ENCODE results near the gene GATAD2A.
"Not testable (repeated sequence)": the region's sequence is repeated elsewhere in the genome, so short reads cannot be mapped to it uniquely, and the experiment has no call there.

The GATAD2A gene

DNA sequence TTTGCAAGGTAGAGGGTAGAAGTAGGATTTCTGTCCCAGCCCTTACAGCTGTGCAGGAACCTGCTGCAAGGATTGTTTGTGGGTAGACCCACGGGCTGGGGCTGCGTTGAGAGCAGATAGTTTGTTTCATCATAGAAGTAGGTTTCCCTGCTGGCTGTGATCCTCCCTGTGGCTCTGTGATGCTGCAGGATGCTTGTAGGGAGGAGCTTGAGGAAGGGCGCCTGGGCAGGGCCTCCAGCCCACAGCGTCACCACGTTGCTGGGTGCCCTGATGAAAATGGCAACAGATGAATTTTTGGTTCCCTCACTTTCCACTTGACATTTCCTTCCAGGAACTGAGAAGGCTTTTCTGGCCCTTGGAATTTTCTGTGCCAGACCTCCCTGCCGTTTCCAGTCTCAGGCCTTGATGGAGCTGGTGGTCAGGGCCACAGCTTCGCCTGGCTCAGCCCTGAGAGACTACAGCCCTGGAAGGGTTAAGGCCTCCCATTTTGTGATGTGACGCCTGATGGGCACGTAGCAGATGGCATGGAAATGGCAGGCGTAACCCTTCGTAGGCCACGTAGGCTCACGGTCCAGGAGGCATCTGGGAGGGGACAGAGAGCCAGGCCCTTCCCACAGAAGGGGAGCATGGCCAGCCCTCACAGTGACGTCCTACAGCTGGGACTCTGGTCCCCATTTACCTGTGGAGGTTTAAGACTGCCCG, 42.2 kb downstream of the GATAD2A start:
- DNase-seq = no peak

DNA sequence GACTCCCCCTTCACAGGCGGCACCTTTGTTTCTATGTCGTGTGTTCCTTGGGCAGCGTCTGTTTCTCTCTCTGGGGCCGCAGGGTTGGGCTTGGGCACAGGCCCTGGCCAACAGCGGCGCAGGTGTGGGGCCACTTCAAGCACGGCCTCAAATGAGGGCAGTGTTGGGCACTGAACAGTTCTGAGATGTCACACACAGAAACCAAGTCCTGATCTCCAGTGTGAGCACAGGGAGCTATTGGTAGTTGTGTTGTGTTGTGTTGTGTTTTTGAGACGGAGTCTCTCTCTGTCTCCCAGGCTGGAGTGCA, 42.7 kb downstream of the GATAD2A start:
- no peak for DNase-seq

DNA sequence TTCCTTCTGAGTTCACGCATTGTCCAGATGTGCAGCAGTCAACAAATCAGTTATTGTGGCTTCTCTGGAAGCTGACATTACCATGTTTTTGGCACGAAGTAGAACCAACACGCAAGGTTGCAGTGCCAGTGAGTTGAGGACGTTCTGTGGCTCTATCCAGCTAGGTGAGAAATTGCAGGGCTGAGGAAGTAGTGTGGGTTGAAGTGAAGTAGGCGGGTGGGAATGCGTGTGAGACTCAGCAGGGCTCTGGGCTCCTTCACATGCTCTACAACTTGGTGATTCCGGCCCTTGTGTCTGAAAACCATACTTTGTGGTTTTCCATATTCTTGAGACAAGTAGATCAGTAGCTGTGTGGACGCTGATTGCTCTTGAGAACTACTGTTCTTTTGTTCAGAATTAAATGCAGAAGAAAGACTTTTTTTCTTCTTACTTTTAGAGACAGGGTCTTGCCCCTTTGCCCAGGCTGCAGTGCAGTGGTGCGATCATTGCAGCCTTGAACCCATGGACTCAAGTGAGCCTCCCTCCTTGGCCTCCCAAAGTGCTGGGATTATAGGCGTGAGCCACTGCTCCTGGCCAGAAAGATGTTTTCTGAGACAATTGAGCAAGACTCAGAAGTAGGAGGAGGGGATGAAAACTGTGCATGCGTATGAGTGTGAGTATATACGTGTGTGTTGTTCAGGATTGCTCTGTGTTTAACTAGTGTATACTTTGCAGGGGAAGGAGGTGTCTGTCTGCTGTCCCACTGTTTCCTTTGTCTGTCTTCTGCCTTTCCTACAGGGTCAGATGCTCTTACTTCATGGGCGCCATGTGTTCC, 46.2 kb downstream of the GATAD2A start:
- DNase-seq = no peak

DNA sequence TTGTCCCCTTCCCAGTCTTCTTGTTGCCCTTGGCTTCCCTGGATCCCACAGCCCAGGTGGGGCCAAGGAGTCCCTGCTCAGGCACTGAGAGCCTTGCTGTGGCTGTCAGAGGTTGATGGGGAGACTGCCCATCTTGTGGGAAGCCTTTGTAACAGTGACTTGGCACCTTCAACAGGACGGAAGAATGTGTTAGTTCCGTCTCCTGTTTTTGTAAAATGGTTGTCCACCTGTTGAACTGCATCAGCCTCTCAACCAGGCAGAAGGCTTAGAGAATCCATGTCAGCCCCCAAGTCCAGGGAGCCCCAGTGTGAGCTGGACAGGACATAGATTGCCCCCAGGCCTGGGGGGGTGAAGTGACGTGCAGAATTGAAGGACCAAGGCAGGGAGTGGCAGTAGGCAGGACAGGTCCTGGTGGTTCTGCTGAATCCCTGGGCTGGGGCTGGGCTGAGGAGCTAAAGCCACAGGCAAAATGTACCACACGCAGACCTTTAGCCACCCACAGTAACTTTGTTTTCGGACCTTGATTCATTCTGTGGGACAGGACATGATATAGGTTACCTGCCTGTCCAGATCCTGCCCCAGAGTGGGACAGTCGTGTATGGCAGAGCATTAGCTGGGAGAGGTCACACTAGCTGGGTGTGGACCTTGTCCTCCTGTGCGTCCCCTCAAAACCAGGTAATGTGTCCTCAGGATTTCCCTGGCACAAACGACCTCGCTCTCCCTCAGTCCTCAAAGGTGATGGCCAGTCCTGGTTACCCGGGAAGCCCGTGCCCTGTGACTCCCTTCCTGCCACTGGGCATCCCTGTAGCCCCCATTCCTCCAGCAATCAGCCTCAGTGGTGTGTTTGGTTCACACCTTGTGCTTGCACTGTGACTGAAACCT, 47.0 kb downstream of the GATAD2A start:
- no peak for DNase-seq

DNA sequence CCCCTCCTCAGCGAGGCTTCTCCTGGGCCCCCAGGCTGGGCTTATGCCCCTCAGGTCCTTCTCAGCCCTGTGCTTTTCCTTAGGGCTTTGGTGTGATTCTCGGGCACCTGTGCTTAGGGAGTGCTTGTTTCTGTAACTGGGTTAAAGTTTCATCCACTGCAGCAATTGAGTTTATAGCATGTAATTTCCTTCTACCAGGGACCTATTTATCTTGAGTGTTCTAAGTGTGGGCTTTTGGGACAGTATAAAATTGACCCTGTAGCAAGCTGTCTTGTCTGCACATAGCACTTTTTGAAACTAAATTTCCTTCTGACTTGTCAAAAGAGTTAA, 47.6 kb downstream of the GATAD2A start:
- no peak for DNase-seq

DNA sequence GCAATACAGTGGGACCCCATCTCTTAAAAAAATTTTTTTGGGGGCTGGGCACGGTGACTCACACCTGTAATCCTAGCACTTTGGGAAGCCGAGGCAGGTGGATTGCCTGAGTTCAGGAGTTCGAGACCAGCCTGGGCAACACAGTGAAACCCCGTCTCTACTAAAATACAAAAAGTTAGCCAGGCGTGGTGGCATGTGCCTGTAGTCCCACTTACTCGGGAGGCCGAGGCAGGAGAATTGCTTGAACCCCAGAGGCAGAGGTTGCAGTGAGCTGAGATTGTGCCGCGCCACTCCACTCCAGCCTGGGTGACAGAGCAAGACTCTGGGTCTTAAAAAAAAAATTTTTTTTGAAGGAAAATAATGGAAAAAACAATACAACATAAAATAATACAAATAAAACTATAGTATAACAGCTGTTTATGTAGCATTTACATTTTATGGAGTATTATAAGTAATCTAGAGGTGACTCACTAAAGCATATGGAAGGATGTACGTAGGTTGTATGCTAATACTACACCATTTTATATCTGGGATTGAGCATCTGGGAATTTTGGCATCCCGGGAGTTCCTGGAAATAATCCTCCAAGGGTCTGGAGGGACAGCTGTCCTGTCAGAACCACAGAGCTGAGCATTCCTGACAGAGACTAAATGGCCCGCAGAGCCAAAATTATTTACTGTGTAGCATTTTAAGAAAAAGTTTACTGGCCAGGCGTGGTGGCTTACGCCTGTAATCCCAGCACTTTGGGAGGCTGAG, 49.9 kb downstream of the GATAD2A start:
- DNase-seq = not testable (repeated sequence)

DNA sequence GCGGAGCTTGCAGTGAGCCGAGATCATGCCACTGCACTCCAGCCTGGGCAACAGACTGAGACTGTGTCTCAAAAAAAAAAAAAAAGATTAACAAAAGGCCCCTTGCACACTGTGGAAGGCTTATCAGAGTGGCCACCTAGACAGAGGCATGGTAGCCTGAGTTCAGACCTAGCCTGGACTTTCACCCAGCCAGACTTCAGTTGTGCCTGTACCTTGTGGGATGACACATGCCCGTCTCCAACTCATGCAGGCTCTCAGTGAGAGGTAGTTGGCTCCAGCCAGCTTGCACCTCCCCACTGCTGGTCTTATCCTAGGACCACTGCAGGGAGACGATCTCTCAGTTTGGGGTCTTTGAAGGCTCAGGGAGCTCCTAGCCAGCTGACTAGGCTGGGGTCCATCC, 52.2 kb downstream of the GATAD2A start:
- DNase-seq = no peak

DNA sequence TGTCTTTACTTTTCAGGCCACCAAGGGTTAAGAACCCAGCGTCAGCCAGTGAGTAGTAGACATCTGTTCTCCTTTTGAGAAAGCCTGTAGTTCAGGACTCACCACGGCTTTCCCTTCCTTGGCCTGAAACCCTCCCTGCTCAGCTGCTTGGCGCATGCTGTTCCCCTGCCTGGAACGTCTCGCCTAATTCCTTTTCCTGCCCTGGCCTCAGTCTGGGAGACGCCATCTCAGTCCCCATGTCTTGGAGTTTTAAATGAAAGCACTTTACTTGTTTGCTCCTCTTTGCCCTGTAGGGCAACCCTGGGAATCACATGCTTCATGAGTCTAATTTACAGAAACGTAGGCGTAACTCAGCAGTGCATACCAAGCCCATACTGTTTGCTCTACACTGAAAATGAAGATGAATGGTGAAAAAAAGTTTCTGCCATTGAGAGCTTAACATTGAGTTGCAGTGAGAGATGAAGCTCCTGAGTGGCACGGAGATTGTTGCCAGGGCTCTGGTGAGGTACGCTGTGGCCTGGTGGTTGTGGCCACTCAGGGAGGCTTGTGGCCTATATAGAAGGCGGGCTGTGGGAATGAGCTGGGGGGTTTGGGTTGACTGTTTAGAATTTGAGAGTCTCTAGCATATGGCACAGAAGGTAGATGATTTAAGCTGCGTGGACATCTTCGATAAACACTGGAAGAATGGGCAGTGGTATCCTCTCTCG, 52.8 kb downstream of the GATAD2A start:
- DNase-seq = no peak

DNA sequence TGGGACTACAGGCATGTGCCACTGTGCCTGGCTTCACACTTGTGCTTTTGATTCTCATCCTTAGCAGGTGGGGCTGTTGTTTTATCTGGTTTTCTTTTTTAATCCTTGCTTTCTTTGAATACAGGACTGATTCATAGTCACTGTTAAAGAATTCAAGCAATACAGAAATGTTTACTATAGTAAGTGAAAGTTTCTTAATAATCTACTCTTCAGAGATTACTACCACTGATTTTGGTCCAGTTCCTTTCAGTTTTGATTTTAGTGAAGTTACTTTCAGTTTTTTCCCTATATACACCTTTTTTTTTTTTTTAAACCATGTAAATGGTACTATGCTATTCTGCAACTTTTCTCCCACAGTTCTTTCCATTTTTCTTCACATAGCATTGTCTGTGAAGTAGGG, 53.6 kb downstream of the GATAD2A start:
- DNase-seq = no peak

DNA sequence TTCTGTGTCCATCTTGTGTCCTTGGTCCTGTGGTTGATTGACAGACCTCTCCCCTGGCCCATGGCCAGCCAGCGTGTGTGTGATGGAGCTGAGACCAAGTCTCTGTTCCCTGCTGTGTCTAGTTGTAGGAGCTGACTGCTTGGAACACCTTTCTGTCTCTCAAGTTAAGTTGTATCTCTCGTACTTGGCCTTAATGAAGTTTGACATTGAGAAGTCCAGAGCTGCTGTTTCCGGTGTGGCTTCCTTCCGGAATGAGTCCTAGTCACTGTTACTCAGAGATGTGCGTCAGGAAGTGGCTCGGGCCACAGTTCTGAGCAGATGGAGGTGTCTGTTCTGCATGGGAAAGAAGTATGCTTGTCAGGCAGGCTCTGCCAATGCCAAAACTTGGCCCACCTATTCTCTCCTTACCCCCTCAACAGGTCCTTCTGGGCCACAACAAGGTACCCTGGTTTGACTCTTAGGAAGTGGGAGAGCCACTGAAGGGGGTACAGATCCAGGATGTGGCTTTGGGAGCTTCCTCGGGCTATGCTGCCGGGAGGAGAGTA, 54.3 kb downstream of the GATAD2A start:
- peak; percentile 55 for DNase-seq

DNA sequence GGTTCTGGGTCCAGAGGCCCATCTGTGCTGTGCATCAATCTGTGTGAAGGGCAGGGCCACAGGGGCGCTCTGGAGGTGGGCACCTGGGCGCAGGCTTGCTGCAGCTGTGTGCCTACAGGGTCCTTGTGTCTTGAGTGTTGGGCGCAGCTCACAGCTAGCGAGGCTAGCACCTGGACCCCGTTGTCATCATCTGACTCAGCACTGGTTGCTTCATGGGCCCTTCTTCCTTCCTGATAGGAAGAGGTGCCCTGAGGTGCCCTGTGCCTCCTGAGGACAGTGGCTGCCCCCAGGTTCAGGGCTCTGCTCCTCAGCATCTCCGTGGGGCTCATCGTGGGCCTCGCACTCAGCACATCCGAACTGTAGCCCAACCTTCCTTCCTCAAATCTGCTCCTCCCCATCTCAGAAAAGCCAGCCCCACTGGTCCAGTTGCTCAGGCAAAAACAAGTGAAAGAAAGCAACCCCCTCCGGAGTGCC, 54.8 kb downstream of the GATAD2A start:
- DNase-seq = peak; percentile 24

DNA sequence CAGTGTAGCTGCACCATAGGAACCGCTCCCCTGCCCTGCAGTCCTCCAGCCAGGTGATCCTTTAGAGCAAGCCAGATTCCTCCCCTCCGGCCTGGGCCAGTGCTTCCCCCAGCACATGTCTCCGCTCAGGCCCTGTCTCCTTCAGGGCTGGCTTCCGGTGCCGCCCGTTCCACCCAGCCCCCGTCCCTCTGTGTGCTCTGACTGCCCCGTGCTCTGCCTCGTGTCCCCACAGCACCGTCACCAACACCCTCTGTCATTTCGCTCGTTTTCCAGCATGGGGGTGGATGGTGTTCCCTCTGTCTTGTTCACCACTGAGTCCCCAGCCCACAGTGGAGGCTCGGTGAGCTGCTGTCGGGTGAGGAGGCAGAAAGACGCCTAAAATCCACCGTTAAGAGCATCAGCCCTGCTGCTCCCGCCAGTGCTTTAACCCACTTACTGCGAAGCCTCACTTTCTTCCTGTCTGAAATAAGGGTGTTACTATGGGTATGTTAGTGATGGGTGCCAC, 55.3 kb downstream of the GATAD2A start:
- peak; percentile 64 for DNase-seq

DNA sequence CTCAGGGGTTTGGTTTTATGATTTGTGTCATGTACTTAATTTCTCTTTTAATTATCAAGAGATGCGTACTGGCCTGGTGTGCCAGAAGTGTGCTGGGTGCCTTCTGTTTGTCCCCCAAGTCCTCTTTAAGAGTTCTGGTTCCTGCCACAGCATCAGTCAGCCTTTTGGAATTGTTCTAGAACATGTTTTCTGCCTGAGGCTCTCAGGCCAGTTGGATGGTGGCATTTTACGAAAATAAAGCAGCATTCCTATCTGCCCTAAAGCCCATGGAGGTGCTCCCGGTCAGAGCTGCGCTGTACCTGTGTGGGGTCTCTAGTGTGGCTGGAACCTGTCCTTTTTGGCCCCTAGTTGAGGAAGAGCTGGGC, 55.8 kb downstream of the GATAD2A start:
- DNase-seq = no peak

DNA sequence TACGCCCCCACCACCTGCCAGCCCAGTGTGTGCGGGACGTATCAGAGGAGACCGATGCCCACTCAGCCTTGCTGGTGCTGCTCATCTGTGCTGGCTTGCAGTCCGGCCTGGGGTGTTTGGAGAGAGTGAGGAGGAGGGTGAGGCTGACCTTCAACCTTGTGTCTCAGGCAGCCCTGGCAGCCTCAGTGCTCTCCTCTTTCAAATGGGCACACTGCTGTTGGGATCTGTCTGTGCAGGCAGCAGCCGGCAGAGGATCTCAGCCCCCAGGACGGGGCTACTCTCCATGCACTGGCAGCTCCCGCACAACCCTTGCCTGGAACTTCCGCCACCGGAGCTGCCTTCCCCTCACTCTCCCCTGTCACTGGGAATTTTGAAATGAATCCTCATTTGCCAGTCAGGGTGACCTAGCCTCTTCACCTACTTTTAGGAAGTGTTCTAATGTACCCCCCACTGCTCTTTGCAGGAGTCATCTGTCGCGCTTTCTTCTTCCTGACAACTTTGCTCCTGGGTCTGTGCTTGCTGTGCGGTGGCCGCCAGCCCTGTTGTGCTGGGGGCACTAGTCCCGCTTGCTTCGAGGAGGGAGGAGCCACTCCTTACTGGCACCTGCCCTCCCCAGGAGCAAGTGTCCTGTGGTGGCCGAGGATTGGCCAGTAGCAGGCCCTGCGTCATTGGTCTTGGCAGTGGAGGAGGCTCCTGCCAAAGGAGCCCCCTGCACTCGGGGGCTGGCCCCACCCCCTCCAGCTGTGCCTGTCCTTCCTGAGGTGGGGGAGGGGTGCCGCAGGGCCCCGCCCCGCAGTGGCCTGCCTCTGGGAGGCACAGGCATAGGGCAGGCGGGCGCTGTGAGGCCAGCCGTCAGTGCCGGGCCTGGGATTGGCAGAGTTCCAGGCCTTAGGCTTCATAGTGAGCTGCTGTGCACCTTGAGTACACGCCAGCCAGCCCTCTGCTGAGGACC, 56.5 kb downstream of the GATAD2A start:
- DNase-seq = peak; percentile 21

DNA sequence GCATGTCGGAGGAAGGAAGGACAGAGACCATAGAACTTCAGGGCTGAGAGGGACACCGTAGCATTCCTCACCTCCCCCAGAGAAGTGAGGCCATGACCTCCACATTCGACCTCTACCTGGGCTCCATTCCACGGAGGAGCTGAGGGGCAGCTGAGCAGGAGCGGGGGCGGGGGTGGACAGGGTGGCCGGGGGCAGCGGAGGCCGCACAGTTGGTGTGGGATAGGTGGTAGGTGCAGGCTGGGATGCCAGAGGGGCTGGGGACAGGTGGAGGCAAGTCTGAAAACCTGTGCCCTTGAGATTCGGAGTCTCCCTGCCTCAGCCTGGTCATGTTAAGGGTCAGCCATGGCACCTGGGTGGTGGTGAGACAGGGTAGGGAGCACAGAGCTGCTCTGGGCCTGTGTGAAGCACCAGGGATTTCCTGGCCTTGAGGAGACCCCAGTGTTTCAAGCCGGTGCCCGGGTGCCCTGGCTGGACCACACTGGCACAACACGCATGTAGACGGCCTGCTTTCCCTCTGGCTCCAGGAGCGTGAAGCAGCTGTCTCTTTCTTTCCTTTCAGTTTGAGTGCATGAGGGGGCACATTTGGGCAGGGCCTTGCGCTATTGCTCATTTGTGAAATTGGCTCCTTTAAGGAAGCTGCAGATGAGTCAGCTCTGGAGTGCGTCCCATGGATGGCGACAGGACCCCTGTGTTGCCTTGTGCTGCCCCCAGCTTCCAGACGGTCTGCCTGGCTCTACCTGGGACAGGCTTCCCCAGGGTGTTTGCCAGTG, 58.1 kb downstream of the GATAD2A start:
- DNase-seq = no peak

DNA sequence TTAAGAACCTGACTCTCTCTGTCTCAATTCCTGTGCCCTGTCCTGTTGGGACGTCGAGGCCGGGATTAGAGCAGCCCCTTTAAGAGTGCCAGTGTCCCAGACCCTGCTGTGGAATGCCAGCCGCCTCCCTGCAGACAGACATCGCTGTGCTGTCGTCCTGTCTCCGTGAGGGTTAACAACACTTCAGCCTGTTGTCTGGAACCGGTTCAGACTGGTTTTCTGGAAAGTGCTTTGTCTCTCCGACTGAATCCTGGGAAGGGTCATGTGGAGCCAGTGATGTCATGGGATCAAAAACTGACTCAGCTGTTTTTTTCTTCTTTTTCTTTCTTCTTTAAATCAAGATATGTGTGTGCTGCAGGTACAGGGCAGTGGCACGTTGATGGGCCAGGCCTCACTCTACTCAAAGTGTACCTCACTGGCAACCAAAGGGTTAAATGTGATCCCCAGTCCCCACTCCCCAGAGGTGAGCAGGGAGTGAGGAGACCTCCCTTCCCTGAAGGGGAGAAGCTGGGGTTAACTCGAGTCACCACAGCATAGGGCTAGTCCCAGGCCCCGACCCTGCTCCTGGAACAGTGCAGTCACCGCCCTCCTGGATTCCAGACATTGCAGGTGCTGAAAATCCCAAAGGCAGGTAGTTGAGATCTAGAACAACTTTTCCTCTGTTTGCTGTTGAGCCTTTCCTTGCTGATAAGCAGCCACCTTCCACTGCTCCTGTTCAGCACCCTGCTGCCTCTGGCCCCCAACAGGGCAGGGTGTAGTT, 59.0 kb downstream of the GATAD2A start:
- no peak for DNase-seq

DNA sequence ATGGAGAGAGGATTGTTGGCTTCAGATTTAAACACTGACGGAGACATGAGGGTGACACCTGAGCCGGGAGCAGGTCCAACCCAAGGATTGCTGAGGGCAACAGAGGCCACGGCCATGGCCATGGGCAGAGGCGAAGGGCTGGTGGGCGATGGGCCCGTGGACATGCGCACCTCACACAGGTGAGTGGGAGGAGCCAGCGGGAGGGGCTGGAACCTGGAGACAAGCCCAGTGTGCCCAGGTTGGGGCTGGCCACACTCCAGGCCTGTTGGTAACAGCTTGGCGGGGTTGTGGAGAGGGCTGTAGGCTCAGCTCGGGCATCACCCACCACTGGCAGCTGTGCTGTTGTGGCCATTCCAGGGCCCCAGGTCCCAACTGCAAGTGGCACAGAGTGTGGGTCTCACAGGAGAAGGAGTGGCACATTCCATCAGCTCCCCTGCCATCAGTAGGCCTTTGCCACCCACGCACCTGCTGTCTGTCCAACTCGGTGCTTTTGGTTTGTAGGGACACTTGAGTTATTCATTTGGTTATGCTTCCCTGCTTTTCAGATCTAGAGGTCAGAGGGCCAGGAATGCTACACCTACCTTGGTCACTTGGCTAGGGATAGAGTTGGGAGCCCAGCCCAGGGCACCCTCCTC, 60.1 kb downstream of the GATAD2A start:
- DNase-seq = no peak

DNA sequence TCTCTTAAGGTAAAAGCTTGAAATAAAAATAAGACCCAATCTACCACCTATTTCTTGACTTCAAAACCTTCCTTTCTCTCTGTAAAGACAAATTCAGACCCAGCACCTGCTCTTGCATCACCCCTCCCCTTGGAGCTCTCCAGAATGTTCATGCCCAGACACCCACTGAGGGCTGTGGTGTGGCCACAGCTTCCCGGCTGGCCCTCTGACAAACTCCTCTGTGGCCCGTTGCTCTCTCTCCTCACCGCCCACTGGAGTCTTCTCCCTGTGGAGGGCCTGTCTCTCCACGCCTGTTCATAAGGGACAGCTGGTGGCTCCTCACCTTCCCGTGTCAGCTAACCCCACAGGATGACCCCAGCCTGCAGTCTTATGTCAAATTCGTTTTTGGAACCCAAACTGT, 60.7 kb downstream of the GATAD2A start:
- DNase-seq = no peak
